GM21423 (cell line): Measurements from ENCODE around the gene MDGA2.

Experiments
- ATAC-seq: cut with Tn5 transposase; IDR thresholded peaks from one replicate; pipeline ENCODE4 v1.9.1; 2021; ENCODE audit warnings: mild to moderate bottlenecking, moderate library complexity; ENCODE audit not compliant: unreplicated experiment

MDGA2 gene

GRCh38 chr14:47154276-47154797 is 521.1 kb downstream of the MDGA2 start:
- no peak for ATAC-seq

GRCh38 chr14:47153746-47154145 is 521.7 kb downstream of the MDGA2 start:
- no peak for ATAC-seq

GRCh38 chr14:47150267-47150666 is 525.1 kb downstream of the MDGA2 start:
- no peak for ATAC-seq

- no peak for ATAC-seq
Measured at GRCh38 chr14:47149326-47149725, 526.1 kb downstream of the MDGA2 start.

- no peak for ATAC-seq
Measured at GRCh38 chr14:47148686-47149085, 526.7 kb downstream of the MDGA2 start.

GRCh38 chr14:47120645-47121044 is 554.8 kb downstream of the MDGA2 start:
- no peak for ATAC-seq

GRCh38 chr14:47103771-47104170 is 571.6 kb downstream of the MDGA2 start:
- no peak for ATAC-seq

GRCh38 chr14:47102472-47102871 is 572.9 kb downstream of the MDGA2 start:
- ATAC-seq, result no peak

- no peak for ATAC-seq
Measured at GRCh38 chr14:47085678-47086077, 589.7 kb downstream of the MDGA2 start.

- ATAC-seq, result no peak
Measured at GRCh38 chr14:47065326-47065725, 610.1 kb downstream of the MDGA2 start.

- ATAC-seq, result no peak
Measured at GRCh38 chr14:47060050-47060449, 615.4 kb downstream of the MDGA2 start.

GRCh38 chr14:47057364-47057763 is 618.0 kb downstream of the MDGA2 start:
- no peak for ATAC-seq

GRCh38 chr14:47044841-47045240 is 630.6 kb downstream of the MDGA2 start:
- no peak for ATAC-seq

GRCh38 chr14:47040550-47040949 is 634.9 kb downstream of the MDGA2 start:
- no peak for ATAC-seq

GRCh38 chr14:47039336-47039735 is 636.1 kb downstream of the MDGA2 start:
- ATAC-seq, result no peak

GRCh38 chr14:47022721-47023120 is 652.7 kb downstream of the MDGA2 start:
- no peak for ATAC-seq

- ATAC-seq, result no peak
Measured at GRCh38 chr14:47020500-47020899, 654.9 kb downstream of the MDGA2 start.

- ATAC-seq, result no peak
Measured at GRCh38 chr14:47012533-47013280, 662.7 kb downstream of the MDGA2 start.

- no peak for ATAC-seq
Measured at GRCh38 chr14:47009615-47010014, 665.8 kb downstream of the MDGA2 start.

- no peak for ATAC-seq
Measured at GRCh38 chr14:47008732-47009131, 666.7 kb downstream of the MDGA2 start.

- ATAC-seq, result no peak
Measured at GRCh38 chr14:46999661-47000060, 675.7 kb downstream of the MDGA2 start.

- no peak for ATAC-seq
Measured at GRCh38 chr14:46989566-46989965, 685.8 kb downstream of the MDGA2 start.

- ATAC-seq, result no peak
Measured at GRCh38 chr14:46988312-46988711, 687.1 kb downstream of the MDGA2 start.
